ENCODE data around the gene SDK1.

The SDK1 gene

DNA sequence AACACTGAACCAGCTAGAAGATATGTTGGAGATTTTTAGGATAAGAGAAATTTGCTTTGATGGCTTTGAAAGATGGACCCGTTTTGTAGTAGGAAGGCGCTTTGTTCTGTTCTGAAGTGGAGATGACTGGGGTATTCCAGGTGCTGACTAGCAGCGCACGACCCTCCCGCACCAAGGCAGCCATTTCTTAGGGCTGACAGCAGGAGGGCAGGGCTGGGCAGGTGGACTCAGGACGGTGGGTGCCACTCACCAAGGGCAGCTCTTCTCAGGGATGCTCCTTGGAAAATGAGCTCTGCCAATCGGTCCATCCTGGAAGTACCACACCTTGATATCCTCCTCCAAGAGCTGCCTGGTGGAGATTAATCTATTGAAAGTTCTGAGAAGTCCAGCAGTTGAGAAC lies 917.4 kb downstream of the SDK1 start:
- TF ChIP-seq, protein P1, sequence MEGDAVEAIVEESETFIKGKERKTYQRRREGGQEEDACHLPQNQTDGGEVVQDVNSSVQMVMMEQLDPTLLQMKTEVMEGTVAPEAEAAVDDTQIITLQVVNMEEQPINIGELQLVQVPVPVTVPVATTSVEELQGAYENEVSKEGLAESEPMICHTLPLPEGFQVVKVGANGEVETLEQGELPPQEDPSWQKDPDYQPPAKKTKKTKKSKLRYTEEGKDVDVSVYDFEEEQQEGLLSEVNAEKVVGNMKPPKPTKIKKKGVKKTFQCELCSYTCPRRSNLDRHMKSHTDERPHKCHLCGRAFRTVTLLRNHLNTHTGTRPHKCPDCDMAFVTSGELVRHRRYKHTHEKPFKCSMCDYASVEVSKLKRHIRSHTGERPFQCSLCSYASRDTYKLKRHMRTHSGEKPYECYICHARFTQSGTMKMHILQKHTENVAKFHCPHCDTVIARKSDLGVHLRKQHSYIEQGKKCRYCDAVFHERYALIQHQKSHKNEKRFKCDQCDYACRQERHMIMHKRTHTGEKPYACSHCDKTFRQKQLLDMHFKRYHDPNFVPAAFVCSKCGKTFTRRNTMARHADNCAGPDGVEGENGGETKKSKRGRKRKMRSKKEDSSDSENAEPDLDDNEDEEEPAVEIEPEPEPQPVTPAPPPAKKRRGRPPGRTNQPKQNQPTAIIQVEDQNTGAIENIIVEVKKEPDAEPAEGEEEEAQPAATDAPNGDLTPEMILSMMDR (IDR thresholded peaks at IDR 0.05; ENCODE audit: low read depth, low read length) = no peak
- H3K4me3 ChIP-seq (ENCODE audit: low read depth, low read length) = no peak overlapping the region

DNA sequence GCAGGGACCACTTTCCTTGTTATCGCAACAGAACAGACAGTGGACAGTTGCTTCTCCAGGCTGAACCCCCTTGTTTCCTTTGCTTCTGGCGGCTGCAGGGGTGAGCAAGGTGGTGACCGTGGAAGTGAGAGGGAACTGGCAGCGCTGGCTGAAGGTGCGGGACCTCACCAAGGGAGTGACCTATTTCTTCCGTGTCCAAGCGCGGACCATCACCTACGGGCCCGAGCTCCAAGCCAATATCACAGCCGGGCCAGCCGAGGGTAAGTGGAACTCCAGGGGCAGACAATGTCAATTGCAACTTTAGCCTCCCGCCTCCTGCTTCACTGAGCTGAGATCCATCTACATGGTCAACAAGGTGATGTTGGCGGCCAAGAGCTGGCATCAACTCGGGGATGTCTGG lies 919.0 kb downstream of the SDK1 start:
- TF ChIP-seq, protein P1 (IDR thresholded peaks at IDR 0.05; ENCODE audit: low read depth, low read length) = no peak
- H3K4me3 ChIP-seq (ENCODE audit: low read depth, low read length) = no peak overlapping the region

DNA sequence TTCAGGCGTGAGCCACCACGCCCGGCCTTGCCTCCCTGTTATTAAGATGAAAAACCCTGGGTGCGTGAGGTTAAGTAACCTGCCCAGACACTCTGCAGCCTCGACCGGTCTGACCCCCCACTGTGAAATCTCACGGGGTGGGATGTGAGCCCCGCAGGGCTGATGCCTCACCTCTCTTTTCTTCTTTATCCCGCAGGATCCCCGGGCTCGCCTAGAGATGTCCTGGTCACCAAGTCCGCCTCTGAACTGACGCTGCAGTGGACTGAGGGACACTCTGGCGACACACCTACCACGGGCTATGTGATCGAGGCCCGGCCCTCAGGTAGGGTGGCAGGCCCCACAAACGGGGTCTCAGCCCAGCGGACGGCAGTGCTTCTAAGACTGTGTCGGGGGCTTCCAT lies 920.0 kb downstream of the SDK1 start:
- H3K4me3 ChIP-seq (ENCODE audit: low read depth, low read length) = no peak overlapping the region
- TF ChIP-seq, protein P1 (IDR thresholded peaks at IDR 0.05; ENCODE audit: low read depth, low read length) = no peak

DNA sequence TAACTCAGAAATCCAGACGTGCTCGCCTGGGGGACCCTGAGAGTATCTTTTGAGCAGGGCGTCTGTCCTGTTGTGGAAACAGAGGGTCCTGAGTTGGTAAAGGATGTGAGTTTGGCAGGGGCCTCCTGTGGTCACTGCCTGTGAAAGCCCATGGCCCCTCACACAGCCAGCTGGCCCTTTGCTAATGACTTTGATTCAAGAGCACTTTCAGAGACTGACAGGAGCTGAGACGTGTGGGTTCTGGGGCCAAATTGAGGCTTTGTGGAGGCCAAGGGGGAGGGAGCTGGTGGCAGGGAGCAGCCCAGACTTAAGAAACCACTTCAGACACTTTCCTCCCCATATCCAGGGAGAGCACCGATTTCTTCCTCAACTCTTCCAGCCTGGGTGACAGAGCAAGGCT lies 921.6 kb downstream of the SDK1 start:
- H3K4me3 ChIP-seq (ENCODE audit: low read depth, low read length) = no peak overlapping the region
- TF ChIP-seq, protein P1 (IDR thresholded peaks at IDR 0.05; ENCODE audit: low read depth, low read length) = no peak

DNA sequence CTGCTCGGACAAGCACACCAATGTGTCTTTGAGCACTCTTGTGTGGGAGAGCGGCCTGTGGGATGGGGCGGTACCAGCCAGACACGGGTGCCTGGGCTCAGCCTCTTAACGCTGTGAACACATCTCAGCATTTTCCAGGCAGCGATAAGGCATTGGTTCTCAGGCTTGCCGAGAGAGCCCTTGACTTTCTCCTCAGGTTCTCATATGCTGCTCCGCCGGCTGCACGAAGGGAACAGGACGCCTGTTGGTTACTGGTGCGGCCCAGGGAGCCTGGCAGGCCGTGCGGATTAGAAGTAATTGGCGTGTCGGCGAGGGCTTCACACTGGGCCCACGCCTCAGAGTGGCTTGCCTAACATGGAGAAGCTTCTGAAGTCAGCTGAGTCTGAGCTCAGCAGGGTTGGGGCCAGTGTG lies 924.3 kb downstream of the SDK1 start:
- TF ChIP-seq, protein P1 (IDR thresholded peaks at IDR 0.05; ENCODE audit: low read depth, low read length) = no peak
- H3K4me3 ChIP-seq (ENCODE audit: low read depth, low read length) = no peak overlapping the region

DNA sequence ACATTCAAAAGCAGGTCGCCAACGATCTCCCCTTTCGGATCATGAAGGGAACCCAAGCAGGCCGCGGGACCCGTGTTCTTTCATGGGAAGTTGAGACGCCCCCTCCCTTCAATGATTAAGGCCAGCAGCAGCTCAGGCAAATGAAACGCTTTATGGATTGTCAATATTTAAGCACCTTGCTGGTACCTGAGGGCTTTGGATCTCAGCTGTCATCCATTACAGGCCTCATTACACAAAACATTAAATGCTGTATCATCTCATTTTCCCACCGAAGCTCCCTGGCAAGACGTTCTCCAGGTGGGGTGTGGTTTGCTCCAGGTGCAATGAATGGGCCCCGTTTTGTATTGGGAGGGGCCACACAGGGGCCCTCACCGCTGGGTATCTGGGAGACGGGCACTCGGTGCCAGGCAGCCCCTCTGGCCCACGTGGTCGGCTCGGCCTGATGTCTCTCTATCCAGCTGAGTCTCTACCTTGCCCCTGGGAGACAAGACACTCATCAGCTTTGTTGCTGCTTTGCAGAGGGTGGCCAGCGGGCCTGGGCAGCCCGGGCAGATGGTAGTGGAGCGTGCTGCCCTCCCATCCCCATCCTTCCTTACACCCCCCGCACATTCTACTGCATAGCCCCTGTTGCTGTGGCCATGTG lies 925.0 kb downstream of the SDK1 start:
- TF ChIP-seq, protein P1 (IDR thresholded peaks at IDR 0.05; ENCODE audit: low read depth, low read length) = no peak
- H3K4me3 ChIP-seq (ENCODE audit: low read depth, low read length) = no peak overlapping the region

DNA sequence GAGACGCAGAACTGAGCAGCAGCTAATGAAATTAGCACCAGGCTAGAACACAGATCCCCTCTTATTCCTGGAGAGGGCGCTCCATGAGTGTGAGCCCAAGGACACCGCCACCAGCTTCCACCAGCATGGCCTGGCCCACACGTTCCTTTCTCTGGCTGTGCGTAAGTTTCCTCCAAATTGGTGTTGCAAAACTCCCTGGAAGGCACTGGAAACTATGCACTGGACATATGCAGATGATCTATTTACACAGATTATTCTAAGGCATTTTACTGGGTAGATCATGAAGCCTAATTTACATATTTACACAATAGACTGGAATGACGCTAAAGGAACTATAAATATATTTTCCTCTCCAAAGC lies 925.5 kb downstream of the SDK1 start:
- TF ChIP-seq, protein P1 (IDR thresholded peaks at IDR 0.05; ENCODE audit: low read depth, low read length) = no peak
- no peak overlapping the region for H3K4me3 ChIP-seq (ENCODE audit: low read depth, low read length)

All from WI38 (cell line).